ENCODE measurements around the gene ADAMTS13.

DNA sequence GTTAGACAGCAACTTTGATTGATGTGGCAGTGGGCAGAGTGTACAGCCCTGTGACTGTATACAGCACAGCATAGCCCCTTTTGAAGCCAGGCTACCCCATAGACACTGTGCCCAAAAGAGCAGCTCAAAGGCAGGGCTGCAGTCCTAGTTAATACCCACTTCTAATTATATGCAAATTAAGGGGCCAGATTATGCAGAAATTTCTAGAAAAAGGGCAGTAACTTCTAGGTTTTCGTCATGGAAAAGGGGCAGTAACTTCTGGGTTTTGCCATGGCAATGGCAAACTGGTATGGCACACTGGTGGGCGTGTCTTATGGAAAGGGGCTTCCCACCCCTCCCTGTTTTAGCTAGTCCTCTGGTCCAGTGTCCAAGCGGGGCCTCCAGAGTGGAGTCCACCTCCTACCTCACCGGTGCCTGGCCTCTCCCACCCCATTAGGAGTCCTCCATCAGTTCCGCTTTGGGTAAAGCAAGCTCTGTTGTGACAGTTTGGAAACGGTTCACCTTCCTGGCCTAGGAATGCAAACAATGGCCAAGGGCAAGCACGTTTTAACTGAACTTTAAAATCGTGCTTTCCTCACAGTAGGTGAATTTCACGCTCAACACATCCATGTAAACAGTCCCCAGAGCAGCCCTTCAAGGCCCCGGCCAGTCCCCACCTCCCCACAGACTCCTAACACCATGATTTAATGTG is 5.6 kb downstream of the ADAMTS13 start:
- TF ChIP-seq, protein P1, sequence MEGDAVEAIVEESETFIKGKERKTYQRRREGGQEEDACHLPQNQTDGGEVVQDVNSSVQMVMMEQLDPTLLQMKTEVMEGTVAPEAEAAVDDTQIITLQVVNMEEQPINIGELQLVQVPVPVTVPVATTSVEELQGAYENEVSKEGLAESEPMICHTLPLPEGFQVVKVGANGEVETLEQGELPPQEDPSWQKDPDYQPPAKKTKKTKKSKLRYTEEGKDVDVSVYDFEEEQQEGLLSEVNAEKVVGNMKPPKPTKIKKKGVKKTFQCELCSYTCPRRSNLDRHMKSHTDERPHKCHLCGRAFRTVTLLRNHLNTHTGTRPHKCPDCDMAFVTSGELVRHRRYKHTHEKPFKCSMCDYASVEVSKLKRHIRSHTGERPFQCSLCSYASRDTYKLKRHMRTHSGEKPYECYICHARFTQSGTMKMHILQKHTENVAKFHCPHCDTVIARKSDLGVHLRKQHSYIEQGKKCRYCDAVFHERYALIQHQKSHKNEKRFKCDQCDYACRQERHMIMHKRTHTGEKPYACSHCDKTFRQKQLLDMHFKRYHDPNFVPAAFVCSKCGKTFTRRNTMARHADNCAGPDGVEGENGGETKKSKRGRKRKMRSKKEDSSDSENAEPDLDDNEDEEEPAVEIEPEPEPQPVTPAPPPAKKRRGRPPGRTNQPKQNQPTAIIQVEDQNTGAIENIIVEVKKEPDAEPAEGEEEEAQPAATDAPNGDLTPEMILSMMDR (conservative IDR thresholded peaks at IDR 0.05 in 1 of 2, IDR thresholded peaks at IDR 0.05 in 1 of 2; ENCODE audit: extremely low read depth in 1 of 2, insufficient read depth in 1 of 2, low read depth in 1 of 2, low read length in 2 of 2), result no peak
- TF ChIP-seq EZH2 (IDR thresholded peaks at IDR 0.05; ENCODE audit: borderline replicate concordance, low read length), result no peak
